Gastrocnemius medialis (tissue), 4 donors: ENCODE measurements around the gene SYNJ2. TPM values are rescaled to one million over a fixed set of nuclear protein-coding genes. Genes with fewer than 3 reads are reported as not detected.

Source experiments
- ATAC-seq, 2 donors: fragments of 150-250 bp; one replicate each; pipeline ENCODE4 v1.9.1; 2016
- DNase-seq, 2 donors: peaks; one replicate each; pipeline ENCODE4 v3.0.0-alpha.2; 2019
- H3K27ac ChIP-seq, 4 donors: fragments of 200-600 bp; sonication (generic); 1 replicate in 1 of 4; 2 replicates in 3 of 4; pipeline ENCODE4 v1.5.1; 2016 to 2018; ENCODE audit warnings: mild to moderate bottlenecking in 2 of 4, moderate library complexity in 1 of 4
- H3K27me3 ChIP-seq, 3 donors: fragments of 200-600 bp; sonication (generic) in 2 of 3; 1 replicate in 1 of 3; 2 replicates in 2 of 3; pipeline versions ENCODE4 v1.5.1 to v1.6.0; 2016 to 2019; ENCODE audit warnings: mild to moderate bottlenecking in 1 of 3, moderate library complexity in 1 of 3
- H3K36me3 ChIP-seq, 2 donors: fragments of 200-600 bp; sonication (generic) in 1 of 2; one replicate each; pipeline ENCODE4 v1.5.1; 2017 to 2018
- H3K4me1 ChIP-seq, 2 donors: fragments of 200-600 bp; sonication (generic) in 1 of 2; one replicate each; pipeline ENCODE4 v1.5.1; 2016 to 2017; ENCODE audit warnings: mild to moderate bottlenecking in 2 of 2
- H3K4me3 ChIP-seq, 4 donors: fragments of 200-600 bp; sonication (generic) in 3 of 4; 1 replicate in 1 of 4; 2 replicates in 3 of 4; pipeline ENCODE4 v1.5.1; 2016 to 2019; ENCODE audit warnings: mild to moderate bottlenecking in 2 of 4
- H3K9me3 ChIP-seq, 3 donors: fragments of 200-600 bp; sonication (generic) in 2 of 3; 1 replicate in 1 of 3; 2 replicates in 2 of 3; pipeline ENCODE4 v1.5.1; 2016 to 2019
- POLR2A ChIP-seq, 2 donors: fragments of 450-650 bp; IDR thresholded peaks; one replicate each; pipeline ENCODE4 v1.6.1; 2017; ENCODE audit warnings: antibody characterized with exemption in 2 of 2, mild to moderate bottlenecking in 2 of 2, moderate library complexity in 2 of 2
- in situ Hi-C, 4 donors: fragments of 200-750 bp; cut with MboI; loops; one replicate each; pipeline versions ENCODE4 v1.15.0 to v1.8.0; 2017; ENCODE audit warnings: low sequenced_read_pairs in 4 of 4
- intact Hi-C: fragments of 100-400 bp; cut with DNase I; formaldehyde crosslinking; loops from one replicate; pipeline ENCODE4 v1.15.1; 2023; ENCODE audit warnings: low total_unique reads
- total RNA-seq, 4 donors: library from RNA; depleted of rRNA; stranded (reverse); fragments of >200 nt; gene quantifications; one replicate each; pipeline versions ENCODE4 v1.1.0 to v1.2.3, GENCODE V29; 2016
- TF ChIP-seq, protein P1 (sequence below), 5 experiments: fragments of 450-650 bp in 3 of 5; fragments of 200-600 bp in 2 of 5; sonication (generic) in 2 of 5; IDR thresholded peaks in 4 of 5; conservative IDR thresholded peaks in 1 of 5; 1 replicate in 4 of 5; 2 replicates in 1 of 5; pipeline ENCODE4 v1.5.1; 2016 to 2019; ENCODE audit warnings: antibody characterized with exemption in 5 of 5, mild to moderate bottlenecking in 3 of 5, moderate library complexity in 3 of 5

The SYNJ2 gene
- total RNA-seq, 4 donors from 2014 or later, result 3.9 to 17.0 (median 7.0) TPM

DNA sequence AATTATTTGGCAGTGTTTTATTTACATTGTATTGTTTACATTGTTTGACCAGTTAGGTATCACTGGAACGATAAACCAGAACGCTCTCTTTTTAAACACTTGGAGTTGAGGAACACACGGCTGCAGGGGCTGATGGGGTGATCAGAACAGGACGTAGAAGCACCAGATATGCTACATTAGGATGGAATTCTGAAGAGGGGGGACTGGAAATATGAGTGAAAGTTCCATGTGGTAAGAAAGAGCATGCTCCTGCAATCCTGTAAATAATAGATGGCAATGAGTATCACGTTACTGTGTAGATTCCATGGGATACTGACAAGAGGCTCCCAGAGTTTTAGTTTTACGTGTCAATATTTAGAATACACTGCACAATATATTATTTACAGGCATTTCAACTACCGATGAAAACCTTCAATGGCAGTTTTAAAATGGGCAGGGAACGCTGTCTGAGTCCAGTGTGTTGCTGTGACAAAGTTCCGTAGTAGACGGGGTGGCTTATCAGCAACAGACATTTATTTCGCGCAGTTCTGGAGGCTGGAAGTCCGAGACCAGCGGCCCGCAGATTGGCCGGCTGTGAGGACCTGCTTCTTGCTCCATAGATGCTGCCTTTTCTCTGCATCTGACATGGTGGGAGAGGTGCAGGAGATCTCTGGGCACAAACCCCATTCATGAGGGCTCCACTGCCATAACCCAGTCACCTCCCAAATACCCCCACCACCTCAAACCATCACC is 43.1 kb downstream of the SYNJ2 start:
- intact Hi-C loops (no loop called here), in situ Hi-C loops (no loop called here)
- H3K9me3 ChIP-seq, result no peaks in the 10 kb centered on the region
- ATAC-seq, result no peak
- no peak overlapping the region for H3K4me3 ChIP-seq
- DNase-seq, result no peak
- no peaks in the 10 kb centered on the region for H3K27me3 ChIP-seq
- H3K4me1 ChIP-seq, result peaks cover 8 to 11% of the 10 kb centered on the region in 2 donors
- TF ChIP-seq POLR2A (IDR thresholded peaks at IDR 0.05), result no peak
- TF ChIP-seq, protein P1, sequence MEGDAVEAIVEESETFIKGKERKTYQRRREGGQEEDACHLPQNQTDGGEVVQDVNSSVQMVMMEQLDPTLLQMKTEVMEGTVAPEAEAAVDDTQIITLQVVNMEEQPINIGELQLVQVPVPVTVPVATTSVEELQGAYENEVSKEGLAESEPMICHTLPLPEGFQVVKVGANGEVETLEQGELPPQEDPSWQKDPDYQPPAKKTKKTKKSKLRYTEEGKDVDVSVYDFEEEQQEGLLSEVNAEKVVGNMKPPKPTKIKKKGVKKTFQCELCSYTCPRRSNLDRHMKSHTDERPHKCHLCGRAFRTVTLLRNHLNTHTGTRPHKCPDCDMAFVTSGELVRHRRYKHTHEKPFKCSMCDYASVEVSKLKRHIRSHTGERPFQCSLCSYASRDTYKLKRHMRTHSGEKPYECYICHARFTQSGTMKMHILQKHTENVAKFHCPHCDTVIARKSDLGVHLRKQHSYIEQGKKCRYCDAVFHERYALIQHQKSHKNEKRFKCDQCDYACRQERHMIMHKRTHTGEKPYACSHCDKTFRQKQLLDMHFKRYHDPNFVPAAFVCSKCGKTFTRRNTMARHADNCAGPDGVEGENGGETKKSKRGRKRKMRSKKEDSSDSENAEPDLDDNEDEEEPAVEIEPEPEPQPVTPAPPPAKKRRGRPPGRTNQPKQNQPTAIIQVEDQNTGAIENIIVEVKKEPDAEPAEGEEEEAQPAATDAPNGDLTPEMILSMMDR (IDR thresholded peaks at IDR 0.05 in 4 of 5, conservative IDR thresholded peaks at IDR 0.05 in 1 of 5), result no peak
- no peak overlapping the region for H3K27ac ChIP-seq
- H3K36me3 ChIP-seq, result no peaks in the 10 kb centered on the region

DNA sequence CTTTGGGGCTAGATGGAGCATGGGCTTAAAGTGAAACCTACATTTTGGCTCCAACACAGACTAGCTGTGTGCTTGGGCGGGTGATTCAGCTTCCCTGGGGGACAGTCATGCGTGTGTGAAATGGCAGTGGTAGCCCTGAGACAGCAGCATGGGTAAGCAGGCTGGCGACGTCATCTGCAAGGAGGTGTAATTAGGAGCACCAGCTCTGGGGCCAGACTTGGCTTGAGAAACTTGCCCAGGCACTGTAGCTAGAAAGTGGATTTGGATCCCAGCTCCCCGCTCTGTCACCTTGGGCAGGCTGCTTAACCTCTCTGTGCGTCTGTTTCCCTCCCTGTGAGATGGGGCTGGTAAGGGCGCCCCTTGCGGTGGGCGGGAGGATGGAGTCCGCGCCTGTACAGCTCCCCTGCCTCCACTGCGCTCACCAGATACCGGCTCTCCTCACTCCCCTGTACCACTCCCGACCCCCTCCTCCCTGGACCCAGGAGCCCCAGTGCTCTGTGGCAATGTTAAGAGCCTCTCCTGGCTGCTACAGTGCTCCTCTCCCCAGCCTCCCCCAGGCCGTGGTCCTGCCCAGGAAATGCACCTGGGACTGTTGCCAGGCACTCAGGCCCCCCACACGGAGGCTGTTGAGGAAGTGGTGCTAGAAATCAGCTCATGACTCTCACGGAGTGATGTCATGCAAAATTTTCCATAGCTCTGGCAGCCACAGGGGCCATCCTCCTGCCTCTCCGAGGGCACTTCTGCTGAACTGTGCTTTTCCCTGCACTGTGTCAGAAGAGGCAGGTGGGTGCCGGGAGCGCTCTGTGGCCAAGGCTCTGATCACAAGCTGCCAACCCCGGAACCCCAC is 44.6 kb downstream of the SYNJ2 start:
- ATAC-seq (peak; percentile 73 to 76), DNase-seq (peak; percentile 59 to 73)
- H3K4me1 ChIP-seq, result peaks cover 8 to 11% of the 10 kb centered on the region in 2 donors
- H3K36me3 ChIP-seq, result no peaks in the 10 kb centered on the region
- H3K9me3 ChIP-seq, result no peaks in the 10 kb centered on the region
- H3K4me3 ChIP-seq, result peak overlapping the region; percentile 7 to 42 (median 20)
- H3K27ac ChIP-seq, result peak overlapping the region; percentile 38 to 73 (median 66)
- intact Hi-C loops (no loop called here), in situ Hi-C loops (no loop called here)
- H3K27me3 ChIP-seq, result no peaks in the 10 kb centered on the region
- TF ChIP-seq, protein P1 (IDR thresholded peaks at IDR 0.05 in 4 of 5, conservative IDR thresholded peaks at IDR 0.05 in 1 of 5), result peak in 4 of 5 experiments; percentile 38 to 55 (median 44)
- peak in 1 of 2 donors; percentile 17 for TF ChIP-seq POLR2A (IDR thresholded peaks at IDR 0.05)

DNA sequence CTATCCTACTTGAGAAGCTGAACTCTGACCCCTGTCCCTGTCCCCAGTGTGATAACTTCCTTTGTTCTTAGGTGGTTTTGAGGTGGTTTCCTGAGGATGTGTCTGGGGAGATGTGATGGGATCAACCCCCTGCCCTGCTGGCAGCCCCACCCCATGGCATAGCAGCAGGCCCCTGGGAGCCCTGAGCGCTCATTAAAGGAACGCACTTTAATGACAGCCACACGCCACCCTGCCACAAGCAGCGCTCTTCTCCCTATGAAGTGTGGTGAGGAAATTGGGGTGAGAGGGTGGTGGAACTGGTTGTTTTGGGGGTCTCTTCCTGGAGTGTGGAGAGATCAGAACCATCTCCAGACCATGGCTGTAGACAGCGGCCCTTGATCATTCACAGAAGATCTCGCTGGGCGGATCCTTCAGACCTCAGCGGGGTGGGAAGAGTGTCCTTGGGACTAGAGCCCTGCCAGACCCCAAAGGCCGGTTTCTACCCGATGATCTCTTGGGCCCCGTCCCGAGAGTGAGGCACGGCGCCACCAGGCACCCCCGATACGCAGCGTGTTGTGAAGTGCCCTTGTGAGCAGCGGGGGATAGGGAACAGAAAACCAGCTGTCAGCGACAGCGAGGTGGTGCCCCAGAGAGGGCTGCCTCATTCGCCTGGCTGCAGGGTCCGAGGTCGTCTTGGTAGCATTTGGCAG is 45.4 kb downstream of the SYNJ2 start:
- Histone ChIP-seq H3K27me3 (no peaks in the 10 kb centered on the region), H3K4me1 (peaks cover 8 to 12% of the 10 kb centered on the region in 2 donors), H3K9me3 (no peaks in the 10 kb centered on the region), H3K4me3 (peak overlapping the region in 1 of 4 donors; percentile 21), H3K36me3 (no peaks in the 10 kb centered on the region), H3K27ac (peak overlapping the region; percentile 38 to 73 (median 66))
- DNase-seq, result peak in 1 of 2 donors; percentile 9
- in situ Hi-C loops, result no loop called here
- intact Hi-C loops, result no loop called here
- no peak for TF ChIP-seq POLR2A (IDR thresholded peaks at IDR 0.05)
- TF ChIP-seq, protein P1 (IDR thresholded peaks at IDR 0.05 in 4 of 5, conservative IDR thresholded peaks at IDR 0.05 in 1 of 5), result no peak
- no peak for ATAC-seq

DNA sequence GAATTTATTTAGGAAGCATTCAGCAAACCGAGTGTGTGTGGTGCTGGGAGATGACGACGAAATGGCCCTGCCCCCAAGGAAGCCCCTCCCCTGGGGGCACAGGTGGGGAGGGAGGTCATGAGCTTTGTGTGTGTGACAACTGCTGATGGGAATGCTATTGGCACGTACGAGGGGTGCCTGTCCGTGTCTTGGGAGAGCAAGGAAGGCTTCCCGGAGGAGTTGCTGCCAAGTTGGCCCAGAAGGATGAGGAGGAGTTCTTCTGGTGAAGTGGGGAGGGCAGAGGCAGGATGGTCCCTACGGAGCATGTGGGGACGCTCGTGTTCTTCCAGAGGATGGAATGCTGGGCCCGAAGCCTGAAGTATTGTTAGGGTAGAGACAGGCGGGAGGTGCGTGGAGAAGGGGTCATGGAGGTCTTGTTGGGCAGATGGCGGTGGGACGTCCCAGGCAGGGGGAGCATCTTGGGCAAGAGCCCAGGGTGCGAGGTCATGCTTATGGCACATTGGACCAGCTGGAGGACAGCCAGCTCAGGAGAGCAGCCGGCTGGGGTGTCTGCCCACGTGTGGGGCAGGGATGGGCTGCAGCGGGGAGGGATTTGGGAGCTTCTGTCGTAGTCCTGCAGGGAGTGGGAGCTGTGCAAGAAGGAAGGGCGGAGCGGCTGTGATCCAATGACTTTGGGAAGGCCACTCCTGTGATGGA is 46.1 kb downstream of the SYNJ2 start:
- no peaks in the 10 kb centered on the region for H3K27me3 ChIP-seq
- TF ChIP-seq POLR2A (IDR thresholded peaks at IDR 0.05), result no peak
- TF ChIP-seq, protein P1 (IDR thresholded peaks at IDR 0.05 in 4 of 5, conservative IDR thresholded peaks at IDR 0.05 in 1 of 5), result no peak
- peaks cover 8 to 18% of the 10 kb centered on the region in 2 donors for H3K4me1 ChIP-seq
- ATAC-seq (no peak), DNase-seq (no peak)
- no peaks in the 10 kb centered on the region for H3K36me3 ChIP-seq
- no peak overlapping the region for H3K4me3 ChIP-seq
- H3K27ac ChIP-seq, result peak overlapping the region in 3 of 4 donors; percentile 66 to 73 (median 67)
- in situ Hi-C loops, result no loop called here
- intact Hi-C loops, result no loop called here
- no peaks in the 10 kb centered on the region for H3K9me3 ChIP-seq
